BE2C (cell line): ENCODE measurements around the gene ZNF777.

Source experiments
- DNase-seq: peaks from one replicate; pipeline ENCODE4 v3.0.0-alpha.2; 2020
- H3K27me3 ChIP-seq: fragments of 250-450 bp; sonication (Bioruptor Pico); 2 replicates; pipeline ENCODE4 v1.5.1; 2020; ENCODE audit warnings: mild to moderate bottlenecking
- H3K36me3 ChIP-seq: fragments of 250-450 bp; sonication (Bioruptor Pico); 2 replicates; pipeline ENCODE4 v1.5.1; 2020; ENCODE audit warnings: mild to moderate bottlenecking
- H3K4me1 ChIP-seq: fragments of 250-450 bp; sonication (Bioruptor Pico); 2 replicates; pipeline ENCODE4 v1.5.1; 2020
- H3K4me3 ChIP-seq: 2 replicates; pipeline ENCODE4 v1.5.1; 2011; ENCODE audit warnings: low read depth, low read length
- H3K9me3 ChIP-seq: fragments of 250-450 bp; sonication (Bioruptor Pico); 2 replicates; pipeline ENCODE4 v1.5.1; 2020
- CTCF ChIP-seq: IDR thresholded peaks from 2 replicates; pipeline ENCODE4 v1.5.1; 2012; ENCODE audit warnings: mild to moderate bottlenecking, low read depth, low read length

ZNF777 gene

GRCh38 chr7:149440222-149440621 is 20.6 kb downstream of the ZNF777 start:
- H3K36me3 ChIP-seq: peaks cover 4% of the 10 kb centered on the region
- no peaks in the 10 kb centered on the region for H3K9me3 ChIP-seq
- H3K27me3 ChIP-seq: no peaks in the 10 kb centered on the region
- no peaks in the 10 kb centered on the region for H3K4me1 ChIP-seq
- no peak overlapping the region for H3K4me3 ChIP-seq
- TF ChIP-seq CTCF: no peak
- DNase-seq: no peak

DNA sequence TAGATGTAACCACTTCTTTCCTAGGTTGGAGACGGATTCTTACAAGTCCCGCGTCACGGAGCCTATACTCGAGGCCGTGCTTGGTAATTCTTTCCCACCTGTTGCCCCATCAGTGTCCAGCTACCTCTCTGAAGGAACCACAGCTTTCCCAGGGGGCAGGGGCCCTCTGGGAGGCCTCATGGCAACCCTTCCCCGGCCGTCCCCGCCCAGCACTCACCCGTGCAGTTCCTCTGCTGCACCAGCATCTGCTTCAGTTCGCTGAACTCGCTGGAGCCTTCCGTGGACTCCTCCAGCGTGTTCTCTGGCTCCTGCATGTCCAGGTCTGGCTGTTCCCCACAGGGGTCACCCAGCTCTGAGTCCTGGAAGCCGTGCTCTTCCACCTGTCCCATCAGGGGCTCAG is 24.5 kb downstream of the ZNF777 start:
- Histone ChIP-seq H3K27me3 (no peaks in the 10 kb centered on the region), H3K36me3 (peaks cover 14% of the 10 kb centered on the region), H3K9me3 (no peaks in the 10 kb centered on the region), H3K4me1 (no peaks in the 10 kb centered on the region), H3K4me3 (no peak overlapping the region)
- no peak for TF ChIP-seq CTCF
- no peak for DNase-seq

GRCh38 chr7:149433124-149433523 is 27.7 kb downstream of the ZNF777 start:
- TF ChIP-seq CTCF: no peak
- no peak overlapping the region for H3K4me3 ChIP-seq
- H3K27me3 ChIP-seq: no peaks in the 10 kb centered on the region
- peaks cover 14% of the 10 kb centered on the region for H3K36me3 ChIP-seq
- DNase-seq: no peak
- H3K9me3 ChIP-seq: no peaks in the 10 kb centered on the region
- no peaks in the 10 kb centered on the region for H3K4me1 ChIP-seq

DNA sequence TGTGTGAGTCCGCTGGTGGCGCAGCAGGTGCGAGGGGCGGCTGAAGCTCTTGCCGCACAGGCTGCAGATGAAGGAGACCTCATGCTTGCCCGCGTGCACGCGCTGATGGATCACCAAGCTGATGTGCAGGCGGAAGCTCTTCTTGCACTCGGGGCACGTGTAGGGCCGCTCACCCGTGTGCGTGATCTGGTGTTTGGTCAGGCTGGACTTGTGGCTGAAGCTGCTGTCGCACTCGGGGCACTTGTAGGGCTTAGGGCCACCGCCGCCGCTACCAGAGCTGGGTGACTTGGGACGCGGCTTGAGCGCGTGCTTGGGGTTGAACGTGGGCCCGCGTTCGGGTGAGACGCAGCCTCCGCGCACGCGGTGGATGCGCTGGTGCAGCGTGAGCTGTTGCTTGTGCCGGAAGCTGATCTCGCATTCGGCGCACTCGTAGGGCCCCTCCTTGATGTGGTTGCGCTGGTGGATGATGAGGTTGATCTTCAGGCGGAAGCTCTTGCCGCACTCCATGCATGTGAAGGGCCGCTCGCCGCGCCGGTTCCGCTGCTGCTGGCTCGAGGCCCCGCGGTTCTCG is 28.7 kb downstream of the ZNF777 start:
- H3K27me3 ChIP-seq: no peaks in the 10 kb centered on the region
- no peak for TF ChIP-seq CTCF
- no peak for DNase-seq
- H3K4me1 ChIP-seq: peaks cover 2% of the 10 kb centered on the region; the same call in 1 of the 2 replicates
- H3K36me3 ChIP-seq: peaks cover 14% of the 10 kb centered on the region
- no peaks in the 10 kb centered on the region for H3K9me3 ChIP-seq
- no peak overlapping the region for H3K4me3 ChIP-seq

DNA sequence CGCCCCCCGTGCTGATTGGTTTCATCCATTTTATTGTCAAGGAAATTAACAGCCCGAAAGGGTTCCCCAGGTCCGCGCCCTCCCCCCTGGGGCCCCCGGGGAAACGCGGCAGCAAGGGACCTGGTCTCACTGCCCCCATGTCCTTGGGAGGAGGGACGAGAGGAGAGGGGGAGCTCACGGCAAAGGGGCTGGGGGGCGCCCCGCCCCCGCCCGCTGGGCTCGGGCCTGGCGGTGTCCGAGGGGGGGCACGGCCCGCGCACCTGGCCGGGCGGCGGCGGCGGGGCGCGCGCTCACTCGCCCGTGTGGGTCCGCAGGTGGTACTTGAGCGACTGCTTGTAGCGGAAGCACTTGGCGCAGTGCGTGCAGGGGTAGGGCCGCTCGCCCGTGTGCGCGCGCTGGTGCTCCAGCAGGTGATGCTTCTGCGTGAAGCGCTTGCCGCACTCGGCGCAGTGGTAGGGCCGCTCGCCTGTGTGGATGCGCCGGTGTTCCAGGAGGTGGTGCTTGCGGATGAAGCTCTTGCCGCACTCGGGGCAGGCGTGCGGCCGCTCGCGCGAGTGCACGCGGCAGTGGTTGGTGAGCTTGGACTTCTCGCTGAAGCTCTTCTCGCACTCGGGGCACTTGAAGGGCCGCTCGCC is 29.3 kb downstream of the ZNF777 start:
- Histone ChIP-seq H3K27me3 (no peaks in the 10 kb centered on the region), H3K9me3 (no peaks in the 10 kb centered on the region), H3K36me3 (peaks cover 14% of the 10 kb centered on the region), H3K4me3 (no peak overlapping the region), H3K4me1 (peaks cover 3% of the 10 kb centered on the region; the same call in 1 of the 2 replicates)
- no peak for TF ChIP-seq CTCF
- DNase-seq: no peak

DNA sequence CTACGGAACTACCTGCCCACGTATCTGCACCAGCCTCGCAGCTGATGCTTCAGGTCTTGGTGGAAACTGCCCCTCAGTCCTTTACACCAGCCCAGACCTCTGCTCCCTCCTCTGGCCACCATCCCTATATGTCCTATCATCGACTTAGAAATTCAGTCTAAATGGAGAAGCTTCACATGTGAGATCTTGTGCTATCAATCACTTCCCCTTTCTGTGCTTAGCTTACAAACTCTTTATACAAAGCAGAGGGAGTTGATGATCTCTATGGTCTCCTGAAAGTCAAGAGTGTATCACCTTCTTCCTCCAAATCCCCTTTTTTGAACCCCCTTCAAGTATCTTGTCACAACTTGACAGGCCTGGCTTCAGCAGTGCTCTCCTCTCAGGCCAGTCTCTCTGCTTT is 30.7 kb downstream of the ZNF777 start:
- no peak for DNase-seq
- peaks cover 3% of the 10 kb centered on the region; the same call in 1 of the 2 replicates for H3K4me1 ChIP-seq
- peaks cover 14% of the 10 kb centered on the region for H3K36me3 ChIP-seq
- no peaks in the 10 kb centered on the region for H3K9me3 ChIP-seq
- H3K4me3 ChIP-seq: no peak overlapping the region
- no peak for TF ChIP-seq CTCF
- no peaks in the 10 kb centered on the region for H3K27me3 ChIP-seq
